ENCODE results near the gene PCGF3.
"Not testable (repeated sequence)": the region's sequence is repeated elsewhere in the genome, so short reads cannot be mapped to it uniquely, and the experiment has no call there.

PCGF3 gene

GRCh38 chr4:773214-773613 lies 67.6 kb downstream of the PCGF3 start:
- WGBS (ENCODE audit: extremely low coverage, insufficient coverage, low lambda C conversion rate), result no CpG with 5 or more reads among the region's 9 CpGs
- no peak overlapping the region for H3K56ac ChIP-seq (ENCODE audit: low read length)
- H3K27ac ChIP-seq (ENCODE audit: low read depth, low read length), result no peak overlapping the region
- H2BK15ac ChIP-seq (replicated peaks; ENCODE audit: low read depth), result no peak overlapping the region
- H2BK5ac ChIP-seq (ENCODE audit: low read length), result no peak overlapping the region
- no peak for DNase-seq
- H2AK5ac ChIP-seq (ENCODE audit: low read length), result no peak overlapping the region
- H3K18ac ChIP-seq (ENCODE audit: low read length), result no peak overlapping the region
- no peaks in the 10 kb centered on the region for H3K4me1 ChIP-seq (ENCODE audit: control insufficient read depth, low read depth, low read length)
- H3K79me2 ChIP-seq (ENCODE audit: control insufficient read depth, insufficient read depth, low read length), result peaks cover 31% of the 10 kb centered on the region
- H3K79me1 ChIP-seq (ENCODE audit: low read length), result peaks cover 22% of the 10 kb centered on the region
- H3K36me3 ChIP-seq (ENCODE audit: control insufficient read depth, insufficient read depth, low read length), result peaks cover 13% of the 10 kb centered on the region
- no peak overlapping the region for H4K5ac ChIP-seq (ENCODE audit: low read length)
- no peak overlapping the region for H4K8ac ChIP-seq (ENCODE audit: low read depth, low read length)
- no peak overlapping the region for H3K23ac ChIP-seq (ENCODE audit: low read length)
- H3K27me3 ChIP-seq (ENCODE audit: insufficient read depth, low read length, poor library complexity), result no peaks in the 10 kb centered on the region
- no peak overlapping the region for H3K4ac ChIP-seq (ENCODE audit: low read depth, low read length)
- H3K4me3 ChIP-seq (ENCODE audit: low read length), result no peak overlapping the region
- H3K9ac ChIP-seq (ENCODE audit: low read length), result no peak overlapping the region
- no peak overlapping the region for H2BK120ac ChIP-seq (ENCODE audit: low read depth, low read length)
- no peak overlapping the region for H3K4me2 ChIP-seq (ENCODE audit: low read length)

DNA sequence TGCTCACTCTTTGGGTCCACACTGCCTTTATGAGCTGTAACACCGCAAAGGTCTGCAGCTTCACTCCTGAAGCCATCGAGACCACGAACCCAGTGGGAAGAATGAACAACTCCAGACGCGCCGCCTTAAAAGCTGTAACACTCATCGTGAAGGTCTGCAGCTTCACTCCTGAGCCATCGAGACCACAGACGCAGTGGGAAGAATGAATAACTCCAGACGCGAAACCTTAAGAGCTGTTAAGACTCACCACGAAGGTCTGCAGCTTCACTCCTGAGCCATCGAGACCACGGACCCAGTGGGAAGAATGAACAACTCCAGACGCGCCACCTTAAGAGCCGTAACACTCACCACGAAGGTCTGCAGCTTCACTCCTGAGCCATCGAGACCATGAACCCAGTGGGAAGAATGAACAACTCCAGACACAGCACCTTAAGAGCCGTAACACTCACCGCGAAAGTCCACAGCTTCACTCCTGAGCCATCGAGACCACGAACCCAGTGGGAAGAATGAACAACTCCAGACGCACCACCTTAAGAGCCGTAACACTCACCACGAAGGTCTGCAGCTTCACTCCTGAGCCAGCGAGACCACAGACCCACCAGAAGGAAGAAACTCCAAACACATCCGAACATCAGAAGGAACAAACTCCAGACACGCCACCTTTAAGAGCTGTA lies 68.9 kb downstream of the PCGF3 start:
- not testable (repeated sequence) for H4K5ac ChIP-seq (ENCODE audit: low read length); H3K27me3 ChIP-seq (ENCODE audit: insufficient read depth, low read length, poor library complexity); H3K18ac ChIP-seq (ENCODE audit: low read length); H2BK5ac ChIP-seq (ENCODE audit: low read length); H3K4me1 ChIP-seq (ENCODE audit: control insufficient read depth, low read depth, low read length); H3K23ac ChIP-seq (ENCODE audit: low read length); H3K56ac ChIP-seq (ENCODE audit: low read length); H2BK15ac ChIP-seq (replicated peaks; ENCODE audit: low read depth); H2BK120ac ChIP-seq (ENCODE audit: low read depth, low read length); H3K27ac ChIP-seq (ENCODE audit: low read depth, low read length); H3K9ac ChIP-seq (ENCODE audit: low read length); H4K8ac ChIP-seq (ENCODE audit: low read depth, low read length); H3K4ac ChIP-seq (ENCODE audit: low read depth, low read length); H2AK5ac ChIP-seq (ENCODE audit: low read length); H3K4me2 ChIP-seq (ENCODE audit: low read length); DNase-seq; H3K4me3 ChIP-seq (ENCODE audit: low read length)
- Histone ChIP-seq H3K79me2 (ENCODE audit: control insufficient read depth, insufficient read depth, low read length) (peaks cover 31% of the 10 kb centered on the region), H3K36me3 (ENCODE audit: control insufficient read depth, insufficient read depth, low read length) (peaks cover 13% of the 10 kb centered on the region), H3K79me1 (ENCODE audit: low read length) (peaks cover 23% of the 10 kb centered on the region)
- no CpG with 5 or more reads among the region's 30 CpGs for WGBS (ENCODE audit: extremely low coverage, insufficient coverage, low lambda C conversion rate)

DNA sequence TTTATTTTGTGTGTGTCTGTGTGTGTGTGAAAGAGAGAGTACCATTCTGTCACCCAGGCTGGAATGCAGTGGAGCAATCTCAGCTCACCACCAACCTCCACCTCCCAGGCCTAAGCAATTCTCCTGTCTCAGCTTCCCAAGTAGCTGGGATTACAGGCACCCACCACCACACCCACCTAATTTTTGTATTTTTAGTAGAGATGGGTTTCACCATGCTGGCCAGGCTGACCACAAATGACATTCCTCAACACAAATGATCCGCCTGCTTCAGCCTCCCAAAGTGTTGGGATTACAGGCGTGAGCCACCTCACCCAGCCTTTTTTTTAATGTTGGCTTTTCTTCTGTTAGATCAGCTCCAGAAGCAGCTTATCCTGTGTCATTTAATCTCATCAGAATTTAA lies 69.9 kb downstream of the PCGF3 start:
- not testable (repeated sequence) for H2BK120ac ChIP-seq (ENCODE audit: low read depth, low read length); DNase-seq; H3K4me1 ChIP-seq (ENCODE audit: control insufficient read depth, low read depth, low read length); H3K36me3 ChIP-seq (ENCODE audit: control insufficient read depth, insufficient read depth, low read length); H3K27me3 ChIP-seq (ENCODE audit: insufficient read depth, low read length, poor library complexity); H2AK5ac ChIP-seq (ENCODE audit: low read length); H3K18ac ChIP-seq (ENCODE audit: low read length); H3K4me2 ChIP-seq (ENCODE audit: low read length); H3K56ac ChIP-seq (ENCODE audit: low read length); H3K27ac ChIP-seq (ENCODE audit: low read depth, low read length); H3K4me3 ChIP-seq (ENCODE audit: low read length); H3K9ac ChIP-seq (ENCODE audit: low read length); H3K23ac ChIP-seq (ENCODE audit: low read length); H3K4ac ChIP-seq (ENCODE audit: low read depth, low read length); H4K8ac ChIP-seq (ENCODE audit: low read depth, low read length); H4K5ac ChIP-seq (ENCODE audit: low read length); H2BK5ac ChIP-seq (ENCODE audit: low read length); H2BK15ac ChIP-seq (replicated peaks; ENCODE audit: low read depth)
- Histone ChIP-seq H3K79me2 (ENCODE audit: control insufficient read depth, insufficient read depth, low read length) (peaks cover 31% of the 10 kb centered on the region), H3K79me1 (ENCODE audit: low read length) (peaks cover 25% of the 10 kb centered on the region)
- WGBS (ENCODE audit: extremely low coverage, insufficient coverage, low lambda C conversion rate), result no CpG with 5 or more reads among the region's 2 CpGs

DNA sequence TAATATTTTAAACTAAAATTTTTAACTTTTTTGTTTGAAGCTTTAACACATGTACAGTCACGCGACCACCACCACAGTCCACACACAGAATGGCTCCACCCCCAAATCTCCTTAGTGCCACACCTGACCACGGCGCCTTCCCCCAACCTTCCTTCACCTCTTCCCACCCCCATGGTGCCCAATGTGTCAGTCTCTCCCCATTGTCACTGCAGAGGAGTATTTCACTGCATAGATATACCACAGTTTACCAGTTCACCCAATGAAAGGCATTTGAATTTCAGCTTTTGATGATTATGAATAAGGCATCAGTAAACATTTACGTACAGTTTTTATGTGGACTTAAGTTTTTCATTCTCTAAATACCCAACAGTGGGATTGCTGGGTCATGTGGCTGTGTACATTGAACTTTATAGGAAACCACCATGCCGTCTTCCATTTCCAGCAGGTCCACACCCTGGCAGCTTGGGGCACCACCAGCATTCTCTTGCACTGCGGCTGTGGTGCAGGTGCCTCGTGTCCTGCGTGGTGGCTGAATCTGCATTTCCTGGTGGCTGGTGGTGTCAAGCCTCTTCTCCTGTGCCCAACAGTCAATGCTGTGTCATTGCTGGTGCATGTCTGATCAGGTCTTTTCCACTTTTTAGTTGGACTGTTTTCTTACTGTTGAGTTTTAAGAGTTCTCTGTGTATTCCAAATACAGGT lies 71.3 kb downstream of the PCGF3 start:
- Histone ChIP-seq H3K4me3 (ENCODE audit: low read length) (no peak overlapping the region), H3K4ac (ENCODE audit: low read depth, low read length) (no peak overlapping the region), H3K23ac (ENCODE audit: low read length) (no peak overlapping the region), H4K5ac (ENCODE audit: low read length) (no peak overlapping the region), H2BK15ac (replicated peaks; ENCODE audit: low read depth) (no peak overlapping the region), H2BK120ac (ENCODE audit: low read depth, low read length) (no peak overlapping the region), H2BK5ac (ENCODE audit: low read length) (no peak overlapping the region), H3K27me3 (ENCODE audit: insufficient read depth, low read length, poor library complexity) (no peaks in the 10 kb centered on the region), H3K56ac (ENCODE audit: low read length) (no peak overlapping the region), H3K79me1 (ENCODE audit: low read length) (peaks cover 23% of the 10 kb centered on the region), H4K8ac (ENCODE audit: low read depth, low read length) (no peak overlapping the region), H3K36me3 (ENCODE audit: control insufficient read depth, insufficient read depth, low read length) (peaks cover 8% of the 10 kb centered on the region), H3K9ac (ENCODE audit: low read length) (no peak overlapping the region), H3K18ac (ENCODE audit: low read length) (no peak overlapping the region), H3K79me2 (ENCODE audit: control insufficient read depth, insufficient read depth, low read length) (peaks cover 37% of the 10 kb centered on the region), H3K4me2 (ENCODE audit: low read length) (no peak overlapping the region), H3K27ac (ENCODE audit: low read depth, low read length) (no peak overlapping the region), H2AK5ac (ENCODE audit: low read length) (no peak overlapping the region), H3K4me1 (ENCODE audit: control insufficient read depth, low read depth, low read length) (no peaks in the 10 kb centered on the region)
- WGBS (ENCODE audit: extremely low coverage, insufficient coverage, low lambda C conversion rate), result 100% methylated on average over 2 of the region's 9 CpGs
- DNase-seq, result no peak

- Histone ChIP-seq H3K23ac (ENCODE audit: low read length) (no peak overlapping the region), H3K4me2 (ENCODE audit: low read length) (no peak overlapping the region), H3K56ac (ENCODE audit: low read length) (no peak overlapping the region), H2BK5ac (ENCODE audit: low read length) (no peak overlapping the region), H4K5ac (ENCODE audit: low read length) (no peak overlapping the region), H3K79me2 (ENCODE audit: control insufficient read depth, insufficient read depth, low read length) (peaks cover 35% of the 10 kb centered on the region), H2BK15ac (replicated peaks; ENCODE audit: low read depth) (no peak overlapping the region), H3K9ac (ENCODE audit: low read length) (no peak overlapping the region), H3K18ac (ENCODE audit: low read length) (no peak overlapping the region), H4K8ac (ENCODE audit: low read depth, low read length) (no peak overlapping the region), H3K36me3 (ENCODE audit: control insufficient read depth, insufficient read depth, low read length) (peaks cover 8% of the 10 kb centered on the region), H3K4me3 (ENCODE audit: low read length) (no peak overlapping the region), H2BK120ac (ENCODE audit: low read depth, low read length) (no peak overlapping the region), H2AK5ac (ENCODE audit: low read length) (no peak overlapping the region), H3K79me1 (ENCODE audit: low read length) (peaks cover 23% of the 10 kb centered on the region), H3K27ac (ENCODE audit: low read depth, low read length) (no peak overlapping the region), H3K4me1 (ENCODE audit: control insufficient read depth, low read depth, low read length) (no peaks in the 10 kb centered on the region), H3K27me3 (ENCODE audit: insufficient read depth, low read length, poor library complexity) (no peaks in the 10 kb centered on the region), H3K4ac (ENCODE audit: low read depth, low read length) (no peak overlapping the region)
- WGBS (ENCODE audit: extremely low coverage, insufficient coverage, low lambda C conversion rate), result no CpG with 5 or more reads among the region's 6 CpGs
- DNase-seq, result no peak
Measured at GRCh38 chr4:777520-778262, 72.1 kb downstream of the PCGF3 start.
